HepG2 (cell line): ENCODE results near the gene HMCN2. TPM values are rescaled to one million over a fixed set of nuclear protein-coding genes. Genes with fewer than 3 reads are reported as not detected.

Experiments
- ATAC-seq: fragments of 200-7000 bp; cut with Tn5 transposase; 3 replicates; pipeline ENCODE4 v1.9.1; 2020; ENCODE audit warnings: mild to moderate bottlenecking, moderate library complexity
- BruUV-seq: library from RNA; stranded (reverse); fragments of 400-500 nt; replicated peaks from 2 replicates; lab custom pipeline; 2021; lab: Mats Ljungman, UMichigan
- CTCF ChIA-PET: fragments of 300-600 bp; formaldehyde crosslinking; extraction: SDS; loops from one replicate; lab custom pipeline; 2021; ENCODE audit warnings: low total read pairs, inconsistent platforms, low intra/inter-chr PET ratio; lab: Yijun Ruan, JAX
- POLR2A ChIA-PET: fragments of 350-600 bp; sonication (Branson Sonifier 250); formaldehyde crosslinking; loops from one replicate; lab custom pipeline; 2020; ENCODE audit warnings: antibody characterized with exemption, inconsistent platforms; lab: Yijun Ruan, JAX
- DNase-seq: peaks from one replicate; pipeline ENCODE4 v3.0.0-alpha.2; 2015; ENCODE audit warnings: low spot score
- FAIRE-seq: peaks from 3 replicates; lab custom pipeline; 2011; peaks lifted over from hg19 to GRCh38; lab: Jason Lieb, UNC
- H2AFZ ChIP-seq: one replicate; pipeline ENCODE4 v1.6.1; 2011; ENCODE audit warnings: low read length, inconsistent platforms
- H3K27ac ChIP-seq: fragments of 300-600 bp; 3 replicates; pipeline ENCODE4 v1.8.0; 2011; ENCODE audit warnings: mixed run types, mild to moderate bottlenecking, mixed read lengths, low read length, inconsistent platforms; ENCODE audit not compliant: insufficient read depth; ENCODE audit errors: extremely low read length
- H3K27me3 ChIP-seq, 2 experiments: fragments of 200-600 bp in 1 of 2; 2 replicates in 1 of 2; 3 replicates in 1 of 2; pipeline versions ENCODE4 v1.6.0 to v1.8.0; 2011; ENCODE audit warnings: low read length in 2 of 2, mild to moderate bottlenecking in 2 of 2, moderate library complexity in 2 of 2, inconsistent platforms in 1 of 2; ENCODE audit not compliant: insufficient read depth in 2 of 2, control insufficient read depth in 1 of 2
- H3K36me3 ChIP-seq, 2 experiments: fragments of 200-600 bp in 1 of 2; replicated peaks in 1 of 2; 2 replicates in 1 of 2; 3 replicates in 1 of 2; pipeline versions ENCODE4 v1.5.1 to v1.8.0; 2011; ENCODE audit warnings: low read length in 2 of 2, inconsistent platforms in 1 of 2; ENCODE audit not compliant: insufficient read depth in 2 of 2, control insufficient read depth in 1 of 2
- H3K4me1 ChIP-seq: 2 replicates; pipeline ENCODE4 v1.5.1; 2012; ENCODE audit warnings: low read length, inconsistent platforms; ENCODE audit not compliant: insufficient read depth
- H3K4me2 ChIP-seq: 2 replicates; pipeline ENCODE4 v1.6.0; 2011; ENCODE audit warnings: low read depth, low read length, inconsistent platforms
- H3K4me3 ChIP-seq, 3 experiments: fragments of 200-600 bp in 1 of 3; sonication (generic), shearing (Covaris generic) in 1 of 3; replicated peaks in 1 of 3; 2 replicates each; pipeline ENCODE4 v1.5.1; 2011 to 2016; ENCODE audit warnings: low read length in 3 of 3, inconsistent platforms in 2 of 3, low read depth in 2 of 3, mild to moderate bottlenecking in 2 of 3, control low read depth in 1 of 3, mixed read lengths in 1 of 3; ENCODE audit not compliant: insufficient read depth in 1 of 3
- H3K79me2 ChIP-seq: one replicate; pipeline ENCODE4 v1.6.1; 2011; ENCODE audit warnings: low read length, inconsistent platforms; ENCODE audit not compliant: insufficient read depth
- H3K9ac ChIP-seq: 2 replicates; pipeline ENCODE4 v1.6.0; 2011; ENCODE audit warnings: mild to moderate bottlenecking, low read depth, low read length, inconsistent platforms; ENCODE audit not compliant: insufficient read depth
- H3K9me3 ChIP-seq: 2 replicates; pipeline ENCODE4 v1.5.1; 2012; ENCODE audit warnings: mild to moderate bottlenecking, low read length
- H4K20me1 ChIP-seq: 2 replicates; pipeline ENCODE4 v1.6.0; 2011; ENCODE audit warnings: inconsistent platforms, mild to moderate bottlenecking, low read length, moderate library complexity; ENCODE audit not compliant: insufficient read depth
- FOSL2 ChIP-seq: sonication (generic); formaldehyde crosslinking; IDR thresholded peaks from 2 replicates; pipeline ENCODE4 v1.4.0; 2020; ENCODE audit warnings: missing genetic modification reagents
- ISX ChIP-seq: sonication (generic); formaldehyde crosslinking; conservative IDR thresholded peaks from 2 replicates; pipeline ENCODE4 v1.5.0; 2020; ENCODE audit warnings: missing genetic modification reagents
- RARA ChIP-seq: IDR thresholded peaks from 2 replicates; pipeline ENCODE4 v1.6.1; 2016; ENCODE audit warnings: missing genetic modification reagents, missing compliant biosample characterization
- RBM22 ChIP-seq: fragments of 200-400 bp; formaldehyde crosslinking; optimal IDR thresholded peaks from 2 replicates; pipeline ENCODE3; 2017; ENCODE audit warnings: mild to moderate bottlenecking, low read length, moderate library complexity
- RNF219 ChIP-seq: sonication (generic); formaldehyde crosslinking; IDR thresholded peaks from 2 replicates; pipeline ENCODE4 v1.5.0; 2020; ENCODE audit warnings: mild to moderate bottlenecking, missing genetic modification reagents
- ZKSCAN5 ChIP-seq: sonication (generic); formaldehyde crosslinking; IDR thresholded peaks from 2 replicates; pipeline ENCODE4 v1.5.1; 2020; ENCODE audit warnings: mild to moderate bottlenecking, missing genetic modification reagents
- ZKSCAN8 ChIP-seq: IDR thresholded peaks from 2 replicates; pipeline ENCODE4 v1.6.1; 2016; ENCODE audit warnings: borderline replicate concordance, missing genetic modification reagents, missing compliant biosample characterization
- ZMYM3 ChIP-seq: sonication (generic); formaldehyde crosslinking; IDR thresholded peaks from 2 replicates; pipeline ENCODE4 v1.5.1; 2020; ENCODE audit warnings: mild to moderate bottlenecking, missing genetic modification reagents
- ZNF451 ChIP-seq: sonication (generic); formaldehyde crosslinking; IDR thresholded peaks from 2 replicates; pipeline ENCODE4 v1.5.0; 2020; ENCODE audit warnings: mild to moderate bottlenecking, missing genetic modification reagents
- ZNF484 ChIP-seq: sonication (generic); formaldehyde crosslinking; IDR thresholded peaks from 2 replicates; pipeline ENCODE4 v1.5.1; 2020; ENCODE audit warnings: mild to moderate bottlenecking, low read depth, missing genetic modification reagents, borderline replicate concordance
- WGBS: methylation state at CpG from one replicate; pipeline ENCODE4 v1.1.6; 2017; ENCODE audit warnings: low lambda C conversion rate; 5-methylcytosine and 5-hydroxymethylcytosine counted together
- in situ Hi-C: cut with HindIII; loops from 2 replicates; pipeline ENCODE4 v1.10.0; 2017; ENCODE audit warnings: low pct_unique_long_range_greater_than_20kb; ENCODE audit not compliant: extremely low pct_ligation_motif_present
- intact Hi-C: fragments of 100-400 bp; cut with micrococcal nuclease; formaldehyde crosslinking; loops from one replicate; pipeline ENCODE4 v1.10.0; 2022; ENCODE audit not compliant: unreplicated experiment
- polyA plus RNA-seq, 8 experiments: library from polyadenylated mRNA; depleted of rRNA in 3 of 8; stranded (reverse) in 7 of 8; unstranded in 1 of 8; fragments of >200 nt; fragmentation: Illumina TruSeq in 4 of 8; extraction: Trizol in 4 of 8; gene quantifications; 2 replicates each; pipeline versions ENCODE4 v1.2.1 to v1.2.3, GENCODE V29; 2011 to 2016; ENCODE audit warnings: low read depth in 4 of 8, missing spikeins in 1 of 8, mixed read lengths in 1 of 8; ENCODE audit not compliant: insufficient read depth in 1 of 8
- total RNA-seq, 5 experiments: library from RNA; depleted of rRNA; stranded (reverse); fragments of >200 nt; fragmentation: Illumina TruSeq; extraction: Trizol; gene quantifications; 2 replicates each; pipeline ENCODE4 v1.2.3, GENCODE V29; 2016; ENCODE audit warnings: low read depth in 1 of 5
- TF ChIP-seq, protein P1 (sequence below): sonication (generic); formaldehyde crosslinking; IDR thresholded peaks from 2 replicates; pipeline ENCODE4 v1.4.0; 2020; ENCODE audit warnings: mild to moderate bottlenecking, missing genetic modification reagents

The HMCN2 gene
- total and polyA plus RNA-seq, 2 of the 13 experiments (the other 11 are each of a cell fraction or from before 2014, with no cell fraction given), result 0.09 TPM; not detected in 1

- Histone ChIP-seq H3K4me2 (no peak overlapping the region), H3K9me3 (no peaks in the 10 kb centered on the region), H3K36me3 (no peaks in the 10 kb centered on the region), H3K4me3 (no peak overlapping the region), H3K9ac (no peak overlapping the region), H3K27me3 (peaks cover 5 to 19% of the 10 kb centered on the region in 2 experiments; a peak in 3 of 5 replicates), H3K79me2 (no peaks in the 10 kb centered on the region), H4K20me1 (no peaks in the 10 kb centered on the region), H3K4me1 (no peaks in the 10 kb centered on the region), H3K27ac (no peak overlapping the region), H2AFZ (no peak overlapping the region)
- intact Hi-C loops, result no loop called here
- no peak for TF ChIP-seq RBM22
- TF ChIP-seq RNF219, result no peak
- TF ChIP-seq ZNF484 (CRISPR knock-in tag), result no peak
- TF ChIP-seq, protein P1, sequence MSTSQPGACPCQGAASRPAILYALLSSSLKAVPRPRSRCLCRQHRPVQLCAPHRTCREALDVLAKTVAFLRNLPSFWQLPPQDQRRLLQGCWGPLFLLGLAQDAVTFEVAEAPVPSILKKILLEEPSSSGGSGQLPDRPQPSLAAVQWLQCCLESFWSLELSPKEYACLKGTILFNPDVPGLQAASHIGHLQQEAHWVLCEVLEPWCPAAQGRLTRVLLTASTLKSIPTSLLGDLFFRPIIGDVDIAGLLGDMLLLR (CRISPR knock-in tag), result no peak
- no peak for TF ChIP-seq ISX (CRISPR knock-in tag)
- TF ChIP-seq ZKSCAN5 (CRISPR knock-in tag), result no peak
- no peak for TF ChIP-seq ZNF451 (CRISPR knock-in tag)
- TF ChIP-seq FOSL2 (CRISPR knock-in tag), result no peak
- TF ChIP-seq ZKSCAN8 (CRISPR knock-in tag), result no peak
- TF ChIP-seq ZMYM3 (CRISPR knock-in tag), result no peak
- TF ChIP-seq RARA (CRISPR knock-in tag), result no peak
- ATAC-seq (no peak), DNase-seq (no peak), FAIRE-seq (no peak)
- CTCF ChIA-PET, result no interaction called here
- in situ Hi-C loops, result no loop called here
- 42% methylated on average over 9 of the region's 18 CpGs for WGBS
- no TSS peak for BruUV-seq
- POLR2A ChIA-PET, result no interaction called here
These were observed 89.2 kb downstream of the HMCN2 start for GRCh38 chr9:130354806-130355205.
